Bronchial epithelial cell (primary cell): ENCODE data around the gene EIF4E3. TPM values are rescaled to one million over a fixed set of nuclear protein-coding genes. Genes with fewer than 3 reads are reported as not detected.

ENCODE experiments used
- DNase-seq: peaks from one replicate; pipeline ENCODE4 v3.0.0-alpha.2; 2010; ENCODE audit warnings: low read depth
- FAIRE-seq: peaks from 2 replicates; lab custom pipeline; 2011; peaks lifted over from hg19 to GRCh38; lab: Jason Lieb, UNC
- H3K27me3 ChIP-seq: 2 replicates; pipeline ENCODE4 v1.5.1; 2011; ENCODE audit warnings: low read length; ENCODE audit not compliant: control insufficient read depth, insufficient read depth
- H3K36me3 ChIP-seq: 2 replicates; pipeline ENCODE4 v1.5.1; 2011; ENCODE audit warnings: low read length; ENCODE audit not compliant: control insufficient read depth, insufficient read depth
- H3K4me3 ChIP-seq: 2 replicates; pipeline ENCODE4 v1.5.1; 2011; ENCODE audit warnings: mild to moderate bottlenecking, low read depth, low read length, control low read depth
- total RNA-seq: library from RNA; depleted of rRNA; stranded (reverse); fragments of >200 nt; gene quantifications from 2 replicates; pipeline ENCODE4 v1.2.1, GENCODE V29; 2014
- TF ChIP-seq, protein P1 (sequence below): IDR thresholded peaks from 2 replicates; pipeline ENCODE4 v1.5.1; 2011; ENCODE audit warnings: mild to moderate bottlenecking, moderate library complexity, low read length, control low read depth, inconsistent platforms; ENCODE audit not compliant: insufficient read depth, severe bottlenecking

Gene EIF4E3
- total RNA-seq, 1 donor from 2014 or later = 2.1 TPM

DNA sequence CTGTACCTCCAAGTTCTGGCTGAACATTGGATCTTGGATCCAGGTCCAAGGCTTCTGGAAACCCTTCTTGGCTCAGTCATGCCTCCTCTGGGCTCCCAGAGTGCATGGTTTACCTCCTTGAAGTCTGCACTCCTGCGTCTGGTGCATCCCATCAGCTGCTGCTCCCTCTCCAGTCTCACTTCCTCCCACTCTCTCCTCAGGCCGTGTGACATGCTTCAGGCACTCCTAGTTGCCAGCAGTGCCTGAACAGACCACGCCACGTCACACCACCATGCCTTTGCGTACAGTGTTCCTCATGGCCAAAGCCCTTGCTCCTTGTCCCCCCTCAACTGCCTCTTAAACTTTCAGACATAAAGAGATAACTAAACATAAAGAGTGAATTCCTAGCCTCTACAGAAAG, 34.2 kb upstream of the EIF4E3 start:
- TF ChIP-seq, protein P1, sequence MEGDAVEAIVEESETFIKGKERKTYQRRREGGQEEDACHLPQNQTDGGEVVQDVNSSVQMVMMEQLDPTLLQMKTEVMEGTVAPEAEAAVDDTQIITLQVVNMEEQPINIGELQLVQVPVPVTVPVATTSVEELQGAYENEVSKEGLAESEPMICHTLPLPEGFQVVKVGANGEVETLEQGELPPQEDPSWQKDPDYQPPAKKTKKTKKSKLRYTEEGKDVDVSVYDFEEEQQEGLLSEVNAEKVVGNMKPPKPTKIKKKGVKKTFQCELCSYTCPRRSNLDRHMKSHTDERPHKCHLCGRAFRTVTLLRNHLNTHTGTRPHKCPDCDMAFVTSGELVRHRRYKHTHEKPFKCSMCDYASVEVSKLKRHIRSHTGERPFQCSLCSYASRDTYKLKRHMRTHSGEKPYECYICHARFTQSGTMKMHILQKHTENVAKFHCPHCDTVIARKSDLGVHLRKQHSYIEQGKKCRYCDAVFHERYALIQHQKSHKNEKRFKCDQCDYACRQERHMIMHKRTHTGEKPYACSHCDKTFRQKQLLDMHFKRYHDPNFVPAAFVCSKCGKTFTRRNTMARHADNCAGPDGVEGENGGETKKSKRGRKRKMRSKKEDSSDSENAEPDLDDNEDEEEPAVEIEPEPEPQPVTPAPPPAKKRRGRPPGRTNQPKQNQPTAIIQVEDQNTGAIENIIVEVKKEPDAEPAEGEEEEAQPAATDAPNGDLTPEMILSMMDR = no peak
- no peak for DNase-seq

DNA sequence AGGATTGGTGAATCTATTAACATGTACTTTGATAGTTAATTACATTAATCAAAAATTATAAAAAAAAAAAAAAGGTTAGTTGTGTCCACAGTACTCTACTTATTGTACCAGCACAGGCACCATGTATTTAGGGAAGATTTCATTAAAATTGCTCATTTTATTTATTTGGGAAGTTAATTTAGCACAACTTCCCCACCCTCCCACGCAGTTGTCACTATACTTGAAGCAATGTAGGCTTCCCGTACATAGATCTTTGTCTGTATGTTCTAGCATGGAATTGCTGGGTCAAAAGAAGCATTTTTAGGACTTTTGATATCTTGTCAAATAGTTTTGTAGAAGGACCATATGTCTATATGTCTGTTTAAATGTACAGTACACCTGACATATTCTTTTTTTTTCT, 32.9 kb upstream of the EIF4E3 start:
- DNase-seq (no peak), FAIRE-seq (no peak)
- Histone ChIP-seq H3K36me3 (no peaks in the 10 kb centered on the region), H3K4me3 (no peak overlapping the region), H3K27me3 (peaks cover 8% of the 10 kb centered on the region)
- TF ChIP-seq, protein P1 = no peak

More for the DNA sequence above, 34.2 kb upstream of the EIF4E3 start:
- Histone ChIP-seq H3K4me3 (no peak overlapping the region), H3K36me3 (no peaks in the 10 kb centered on the region), H3K27me3 (peaks cover 7% of the 10 kb centered on the region)
- FAIRE-seq = peak; percentile 72

DNA sequence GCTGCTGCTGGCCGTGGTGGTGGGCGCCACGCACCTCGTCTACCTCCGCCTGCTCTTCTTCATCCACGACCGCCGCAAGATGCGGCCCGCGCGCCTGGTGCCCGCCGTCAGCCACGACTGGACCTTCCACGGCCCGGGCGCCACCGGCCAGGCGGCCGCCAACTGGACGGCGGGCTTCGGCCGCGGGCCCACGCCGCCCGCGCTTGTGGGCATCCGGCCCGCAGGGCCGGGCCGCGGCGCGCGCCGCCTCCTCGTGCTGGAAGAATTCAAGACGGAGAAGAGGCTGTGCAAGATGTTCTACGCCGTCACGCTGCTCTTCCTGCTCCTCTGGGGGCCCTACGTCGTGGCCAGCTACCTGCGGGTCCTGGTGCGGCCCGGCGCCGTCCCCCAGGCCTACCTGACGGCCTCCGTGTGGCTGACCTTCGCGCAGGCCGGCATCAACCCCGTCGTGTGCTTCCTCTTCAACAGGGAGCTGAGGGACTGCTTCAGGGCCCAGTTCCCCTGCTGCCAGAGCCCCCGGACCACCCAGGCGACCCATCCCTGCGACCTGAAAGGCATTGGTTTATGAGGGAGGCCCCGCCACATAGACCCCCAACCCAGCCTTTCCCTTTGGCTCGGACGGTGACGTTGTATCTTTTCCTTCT, 29.5 kb upstream of the EIF4E3 start:
- DNase-seq (no peak), FAIRE-seq (no peak)
- H3K27me3 ChIP-seq = peaks cover 12% of the 10 kb centered on the region
- TF ChIP-seq, protein P1 = no peak
- no peaks in the 10 kb centered on the region for H3K36me3 ChIP-seq
- no peak overlapping the region for H3K4me3 ChIP-seq

DNA sequence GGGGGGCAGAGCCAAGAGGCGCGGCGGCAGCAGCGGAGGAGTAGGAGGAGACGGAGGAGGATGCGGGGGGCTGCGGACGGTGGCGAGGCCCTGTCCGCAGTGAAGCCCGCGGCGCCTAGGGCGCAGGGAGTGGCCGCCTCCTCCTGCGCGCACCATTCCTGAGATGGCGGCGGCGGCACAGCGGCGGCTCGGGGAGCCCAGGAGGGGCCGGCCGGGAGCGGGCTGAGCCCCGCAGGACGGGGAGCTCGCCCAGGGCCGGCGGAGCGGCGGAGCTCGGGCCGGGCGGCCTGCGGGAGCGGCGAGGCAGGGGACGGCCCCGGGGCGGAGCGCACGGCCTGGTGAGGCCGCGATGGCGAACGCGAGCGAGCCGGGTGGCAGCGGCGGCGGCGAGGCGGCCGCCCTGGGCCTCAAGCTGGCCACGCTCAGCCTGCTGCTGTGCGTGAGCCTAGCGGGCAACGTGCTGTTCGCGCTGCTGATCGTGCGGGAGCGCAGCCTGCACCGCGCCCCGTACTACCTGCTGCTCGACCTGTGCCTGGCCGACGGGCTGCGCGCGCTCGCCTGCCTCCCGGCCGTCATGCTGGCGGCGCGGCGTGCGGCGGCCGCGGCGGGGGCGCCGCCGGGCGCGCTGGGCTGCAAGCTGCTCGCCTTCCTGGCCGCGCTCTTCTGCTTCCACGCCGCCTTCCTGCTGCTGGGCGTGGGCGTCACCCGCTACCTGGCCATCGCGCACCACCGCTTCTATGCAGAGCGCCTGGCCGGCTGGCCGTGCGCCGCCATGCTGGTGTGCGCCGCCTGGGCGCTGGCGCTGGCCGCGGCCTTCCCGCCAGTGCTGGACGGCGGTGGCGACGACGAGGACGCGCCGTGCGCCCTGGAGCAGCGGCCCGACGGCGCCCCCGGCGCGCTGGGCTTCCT, 28.8 kb upstream of the EIF4E3 start, which contains the start of gene GPR27:
GPR27 (plus strand) TSS at position 155 of the 909 bp plus-strand sequence; CDS start at position 350, 195 bp downstream.
- peak within 1 kb of the TSS; percentile 37 for H3K4me3 ChIP-seq
- TF ChIP-seq, protein P1 = no peak
- peaks cover 12% of the 10 kb centered on the region for H3K27me3 ChIP-seq
- DNase-seq (no peak), FAIRE-seq (no peak)
- no peaks in the 10 kb centered on the region for H3K36me3 ChIP-seq

DNA sequence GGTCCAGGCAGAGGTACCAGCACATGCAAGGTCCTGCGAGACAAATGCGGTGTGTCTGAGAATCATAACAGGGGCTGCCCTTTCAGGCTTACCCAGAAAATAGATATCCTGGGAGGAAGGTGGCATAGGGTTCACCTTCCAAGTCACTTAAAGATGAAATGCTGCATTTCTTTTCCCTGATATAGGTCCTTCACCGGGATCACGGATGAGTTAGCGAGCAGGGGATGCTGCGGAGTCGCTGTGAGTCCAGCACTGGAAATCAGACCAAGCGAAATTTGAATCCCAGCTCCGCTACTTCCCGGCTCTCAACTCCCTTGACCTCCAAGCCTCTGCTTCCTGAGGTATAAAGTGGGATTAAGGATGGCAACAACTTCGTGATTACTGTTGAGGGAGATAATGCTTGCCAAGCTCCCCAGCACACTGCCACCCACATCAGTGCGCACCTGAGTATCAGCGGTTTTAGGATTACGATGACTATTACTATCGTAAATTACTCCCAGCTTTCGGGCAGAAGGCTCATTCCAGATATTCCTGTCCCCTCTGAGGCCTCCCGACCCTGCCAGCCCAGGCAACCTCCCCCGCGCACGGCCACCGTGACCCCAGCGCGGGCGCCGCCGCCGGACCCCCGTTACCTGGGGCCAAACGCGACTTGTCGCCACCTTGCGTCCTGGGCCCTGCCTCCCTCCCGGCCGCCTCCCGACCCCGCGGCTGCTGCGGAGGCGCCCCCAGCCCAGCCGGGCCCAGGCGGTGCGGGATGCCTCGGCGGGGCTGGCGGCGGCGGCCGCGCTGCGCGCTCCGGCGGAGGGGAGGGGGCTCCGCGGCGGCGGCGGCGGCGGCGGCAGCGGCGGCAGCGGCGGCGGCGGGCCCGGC, 27.9 kb upstream of the EIF4E3 start:
- FAIRE-seq (no peak), DNase-seq (no peak)
- H3K27me3 ChIP-seq = peaks cover 12% of the 10 kb centered on the region
- TF ChIP-seq, protein P1 = no peak
- H3K36me3 ChIP-seq = no peaks in the 10 kb centered on the region
- H3K4me3 ChIP-seq = no peak overlapping the region
